ENCODE data around the gene MON1A.

DNA sequence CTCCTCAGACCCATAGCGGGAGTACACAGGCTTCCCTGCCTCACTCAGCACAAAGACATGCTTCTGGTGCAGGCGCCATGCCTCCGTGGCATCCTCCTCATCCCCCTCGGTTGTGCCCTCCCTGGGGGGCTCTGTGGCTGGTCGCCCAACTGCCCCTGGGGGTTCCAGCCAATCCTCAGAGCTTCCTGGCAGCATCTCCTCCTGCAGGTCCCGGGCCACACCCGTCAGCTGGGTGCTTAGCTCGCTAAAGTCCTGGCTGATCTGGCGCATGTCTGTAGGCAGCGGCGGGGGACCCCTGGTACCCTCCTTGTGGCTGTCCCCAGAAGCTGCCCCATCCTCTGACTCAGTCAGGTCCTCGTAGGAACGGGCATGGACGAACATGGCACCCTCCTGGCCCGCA, 18.0 kb downstream of the MON1A start:
- TF ChIP-seq ZNF266 (tag by site-specific recombination; IDR thresholded peaks at IDR 0.05; ENCODE audit: low read depth) (no peak), KLF16 (tag by site-specific recombination; IDR thresholded peaks at IDR 0.05) (no peak)
- TF ChIP-seq, protein P1, sequence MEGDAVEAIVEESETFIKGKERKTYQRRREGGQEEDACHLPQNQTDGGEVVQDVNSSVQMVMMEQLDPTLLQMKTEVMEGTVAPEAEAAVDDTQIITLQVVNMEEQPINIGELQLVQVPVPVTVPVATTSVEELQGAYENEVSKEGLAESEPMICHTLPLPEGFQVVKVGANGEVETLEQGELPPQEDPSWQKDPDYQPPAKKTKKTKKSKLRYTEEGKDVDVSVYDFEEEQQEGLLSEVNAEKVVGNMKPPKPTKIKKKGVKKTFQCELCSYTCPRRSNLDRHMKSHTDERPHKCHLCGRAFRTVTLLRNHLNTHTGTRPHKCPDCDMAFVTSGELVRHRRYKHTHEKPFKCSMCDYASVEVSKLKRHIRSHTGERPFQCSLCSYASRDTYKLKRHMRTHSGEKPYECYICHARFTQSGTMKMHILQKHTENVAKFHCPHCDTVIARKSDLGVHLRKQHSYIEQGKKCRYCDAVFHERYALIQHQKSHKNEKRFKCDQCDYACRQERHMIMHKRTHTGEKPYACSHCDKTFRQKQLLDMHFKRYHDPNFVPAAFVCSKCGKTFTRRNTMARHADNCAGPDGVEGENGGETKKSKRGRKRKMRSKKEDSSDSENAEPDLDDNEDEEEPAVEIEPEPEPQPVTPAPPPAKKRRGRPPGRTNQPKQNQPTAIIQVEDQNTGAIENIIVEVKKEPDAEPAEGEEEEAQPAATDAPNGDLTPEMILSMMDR (tag by site-specific recombination; IDR thresholded peaks at IDR 0.05): no peak
